ENCODE measurements around the gene SLC4A2. TPM values are rescaled to one million over a fixed set of nuclear protein-coding genes. Genes with fewer than 3 reads are reported as not detected.

SLC4A2 gene
- total RNA-seq, 2 donors from 2014 or later = 50.1 to 147 TPM

- Histone ChIP-seq H3K27me3 (no peaks in the 10 kb centered on the region), H3K4me1 (peaks cover 5% of the 10 kb centered on the region), H3K36me3 (replicated peaks in 1 of 2; ENCODE audit: insufficient read depth in 1 of 2, low read depth in 2 of 2) (no peaks in the 10 kb centered on the region), H3K4me3 (no peak overlapping the region), H3K27ac (no peak overlapping the region), H3K9me3 (no peaks in the 10 kb centered on the region)
- intact Hi-C loops (cut with DNase I) = no loop called here
- WGBS, 2 donors = 83 to 87% methylated on average over 6 to 9 of the region's 9 CpGs
- no peak for ATAC-seq
- no peak for DNase-seq
- TF ChIP-seq, protein P1, sequence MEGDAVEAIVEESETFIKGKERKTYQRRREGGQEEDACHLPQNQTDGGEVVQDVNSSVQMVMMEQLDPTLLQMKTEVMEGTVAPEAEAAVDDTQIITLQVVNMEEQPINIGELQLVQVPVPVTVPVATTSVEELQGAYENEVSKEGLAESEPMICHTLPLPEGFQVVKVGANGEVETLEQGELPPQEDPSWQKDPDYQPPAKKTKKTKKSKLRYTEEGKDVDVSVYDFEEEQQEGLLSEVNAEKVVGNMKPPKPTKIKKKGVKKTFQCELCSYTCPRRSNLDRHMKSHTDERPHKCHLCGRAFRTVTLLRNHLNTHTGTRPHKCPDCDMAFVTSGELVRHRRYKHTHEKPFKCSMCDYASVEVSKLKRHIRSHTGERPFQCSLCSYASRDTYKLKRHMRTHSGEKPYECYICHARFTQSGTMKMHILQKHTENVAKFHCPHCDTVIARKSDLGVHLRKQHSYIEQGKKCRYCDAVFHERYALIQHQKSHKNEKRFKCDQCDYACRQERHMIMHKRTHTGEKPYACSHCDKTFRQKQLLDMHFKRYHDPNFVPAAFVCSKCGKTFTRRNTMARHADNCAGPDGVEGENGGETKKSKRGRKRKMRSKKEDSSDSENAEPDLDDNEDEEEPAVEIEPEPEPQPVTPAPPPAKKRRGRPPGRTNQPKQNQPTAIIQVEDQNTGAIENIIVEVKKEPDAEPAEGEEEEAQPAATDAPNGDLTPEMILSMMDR (IDR thresholded peaks at IDR 0.05) = no peak
- TF ChIP-seq POLR2A (IDR thresholded peaks at IDR 0.05) = no peak
These were observed 13.4 kb upstream of the SLC4A2 start for GRCh38 chr7:151045967-151046366.

GRCh38 chr7:151046603-151047573, 12.5 kb upstream of the SLC4A2 start:
- no peak for TF ChIP-seq POLR2A (IDR thresholded peaks at IDR 0.05)
- TF ChIP-seq, protein P1 (IDR thresholded peaks at IDR 0.05) = no peak
- DNase-seq (no peak), ATAC-seq (no peak)
- intact Hi-C loops (cut with DNase I) = no loop called here
- no peaks in the 10 kb centered on the region for H3K36me3 ChIP-seq (replicated peaks in 1 of 2; ENCODE audit: insufficient read depth in 1 of 2, low read depth in 2 of 2)
- H3K4me3 ChIP-seq = no peak overlapping the region
- H3K27me3 ChIP-seq = no peaks in the 10 kb centered on the region
- no peak overlapping the region for H3K27ac ChIP-seq
- WGBS, 2 donors = 70 to 73% methylated on average over 11 to 14 of the region's 14 CpGs
- H3K4me1 ChIP-seq = peaks cover 8% of the 10 kb centered on the region
- no peaks in the 10 kb centered on the region for H3K9me3 ChIP-seq

DNA sequence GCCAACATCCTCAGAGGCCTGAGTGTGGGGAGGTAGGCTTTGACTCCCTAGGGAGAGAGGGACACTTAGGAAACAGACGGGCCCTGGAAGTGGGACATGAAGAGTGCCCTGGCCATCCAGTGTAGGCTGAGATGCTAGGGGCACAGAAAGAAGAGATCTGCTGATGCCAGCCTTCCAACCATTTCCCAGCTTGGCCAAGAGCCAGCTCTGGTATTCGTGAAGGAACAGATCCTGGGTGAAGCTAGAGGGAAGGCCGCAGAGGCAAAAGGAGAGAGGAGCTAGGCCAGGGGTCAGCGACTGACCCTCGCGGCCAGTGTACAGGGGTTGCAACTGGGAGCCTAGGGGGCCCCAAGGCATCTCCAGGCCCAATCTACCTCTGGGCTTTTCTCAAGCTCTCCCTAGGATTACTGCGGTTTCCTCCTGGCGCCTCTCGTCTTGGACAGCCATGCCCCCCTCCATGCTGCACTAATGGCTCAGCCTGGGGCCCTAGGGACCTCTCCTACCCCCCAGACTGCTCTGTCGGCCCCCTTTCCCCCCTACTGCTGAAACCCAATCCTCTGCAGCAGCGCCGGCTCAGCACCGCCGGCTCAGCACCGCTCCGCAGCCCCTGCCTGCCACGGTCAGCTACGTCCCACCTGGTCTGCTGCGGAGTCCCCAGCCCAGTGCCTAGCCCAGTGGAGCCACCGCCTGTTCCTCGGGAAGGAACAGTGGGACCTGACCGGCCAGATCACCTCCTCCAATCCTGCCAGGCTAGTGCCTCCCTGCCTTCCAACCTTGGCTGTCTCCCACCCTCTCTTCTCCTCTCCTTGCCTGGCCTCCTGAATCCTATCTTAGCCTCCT, 11.2 kb upstream of the SLC4A2 start, which contains the start of gene ASIC3:
Gene ASIC3, plus strand, starts transcription at position 556 of the 840 bp plus-strand sequence. CDS start 355 bp downstream, outside the sequence.
- WGBS, 2 donors = 72 to 73% methylated on average over 19 to 22 of the region's 22 CpGs
- TF ChIP-seq POLR2A (IDR thresholded peaks at IDR 0.05) = no peak
- TF ChIP-seq, protein P1 (IDR thresholded peaks at IDR 0.05) = no peak
- Histone ChIP-seq H3K27me3 (no peaks in the 10 kb centered on the region), H3K4me1 (peaks cover 8% of the 10 kb centered on the region), H3K9me3 (no peaks in the 10 kb centered on the region), H3K4me3 (no peak within 1 kb of the TSS), H3K27ac (no peak within 1 kb of the TSS), H3K36me3 (replicated peaks in 1 of 2; ENCODE audit: insufficient read depth in 1 of 2, low read depth in 2 of 2) (no peaks in the 10 kb centered on the region)
- DNase-seq = no peak
- ATAC-seq = no peak
- intact Hi-C loops (cut with DNase I) = no loop called here

DNA sequence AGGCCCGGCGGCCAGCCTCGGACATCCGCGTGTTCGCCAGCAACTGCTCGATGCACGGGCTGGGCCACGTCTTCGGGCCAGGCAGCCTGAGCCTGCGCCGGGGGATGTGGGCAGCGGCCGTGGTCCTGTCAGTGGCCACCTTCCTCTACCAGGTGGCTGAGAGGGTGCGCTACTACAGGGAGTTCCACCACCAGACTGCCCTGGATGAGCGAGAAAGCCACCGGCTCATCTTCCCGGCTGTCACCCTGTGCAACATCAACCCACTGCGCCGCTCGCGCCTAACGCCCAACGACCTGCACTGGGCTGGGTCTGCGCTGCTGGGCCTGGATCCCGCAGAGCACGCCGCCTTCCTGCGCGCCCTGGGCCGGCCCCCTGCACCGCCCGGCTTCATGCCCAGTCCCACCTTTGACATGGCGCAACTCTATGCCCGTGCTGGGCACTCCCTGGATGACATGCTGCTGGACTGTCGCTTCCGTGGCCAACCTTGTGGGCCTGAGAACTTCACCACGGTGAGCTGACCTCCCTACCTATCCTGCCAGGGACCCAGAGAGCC, 10.4 kb upstream of the SLC4A2 start:
- no peak overlapping the region for H3K27ac ChIP-seq
- H3K27me3 ChIP-seq = no peaks in the 10 kb centered on the region
- H3K4me1 ChIP-seq = peaks cover 8% of the 10 kb centered on the region
- H3K36me3 ChIP-seq (replicated peaks in 1 of 2; ENCODE audit: insufficient read depth in 1 of 2, low read depth in 2 of 2) = no peaks in the 10 kb centered on the region
- intact Hi-C loops (cut with DNase I) = no loop called here
- WGBS, 2 donors = 86 to 90% methylated on average over 20 to 34 of the region's 38 CpGs
- ATAC-seq (no peak), DNase-seq (no peak)
- no peak for TF ChIP-seq POLR2A (IDR thresholded peaks at IDR 0.05)
- TF ChIP-seq, protein P1 (IDR thresholded peaks at IDR 0.05) = no peak
- no peaks in the 10 kb centered on the region for H3K9me3 ChIP-seq
- H3K4me3 ChIP-seq = no peak overlapping the region
